ENCODE measurements around the gene PLA2G6.
"Not testable (repeated sequence)": the region's sequence is repeated elsewhere in the genome, so short reads cannot be mapped to it uniquely, and the experiment has no call there.

The PLA2G6 gene

DNA sequence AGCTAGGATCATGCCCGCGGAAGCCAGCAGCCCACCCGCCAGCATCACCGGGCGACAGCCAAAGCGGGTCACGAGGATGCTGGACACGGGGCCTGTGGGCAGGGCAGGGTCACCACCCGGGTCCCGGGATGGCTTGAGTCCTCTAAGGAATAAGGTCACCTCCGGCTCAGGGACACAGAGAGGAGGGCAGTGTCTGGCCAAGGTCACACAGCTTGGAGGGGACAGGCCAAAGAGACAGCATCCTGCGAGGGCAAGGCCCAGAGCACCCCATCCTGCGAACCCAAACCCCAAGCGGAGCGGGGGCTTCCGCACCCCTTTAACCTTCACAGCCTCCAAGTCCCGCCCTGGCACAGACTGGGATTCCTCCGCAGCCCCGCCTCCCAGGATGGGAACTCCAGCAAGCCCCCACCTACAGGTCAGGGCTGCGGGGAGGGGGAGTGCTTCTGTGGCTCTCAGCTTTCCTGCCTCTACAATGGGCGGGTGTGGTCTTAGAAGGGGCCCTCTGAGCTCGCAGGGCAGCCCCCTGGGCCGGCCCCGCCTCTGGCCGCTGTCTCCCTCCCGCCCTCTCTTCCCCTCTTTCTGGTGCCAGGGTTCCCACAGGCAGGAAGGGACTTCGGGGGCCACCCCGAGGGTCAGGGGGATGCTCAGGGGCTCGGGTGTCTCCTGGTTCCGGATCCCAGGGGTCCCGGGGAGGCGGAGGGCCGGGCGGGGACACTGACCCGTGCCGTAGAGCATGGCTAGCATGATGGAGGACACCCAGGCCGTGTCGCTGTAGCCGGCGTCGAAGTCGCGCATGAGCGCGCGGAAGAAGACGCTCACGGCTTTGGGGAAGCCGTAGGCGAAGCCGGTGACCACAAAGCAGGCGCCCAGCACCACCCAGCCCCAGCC is 99.4 kb downstream of the PLA2G6 start:
- no peak for DNase-seq

DNA sequence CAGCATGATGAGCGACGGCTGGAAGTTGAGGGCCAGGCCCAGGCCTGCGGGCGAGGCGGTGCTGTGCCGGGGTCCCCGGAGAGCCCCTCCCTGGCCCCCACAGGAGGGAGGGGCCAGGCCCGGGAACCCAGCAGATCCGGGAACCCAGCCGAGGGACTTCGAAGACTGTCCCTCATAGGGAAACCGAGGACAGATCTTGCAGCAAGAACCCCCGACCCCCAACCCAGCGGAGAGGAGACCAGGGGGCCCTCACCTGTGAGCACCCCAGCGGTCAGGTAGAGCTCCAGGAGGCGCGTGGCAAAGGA is 100.0 kb downstream of the PLA2G6 start:
- no peak for DNase-seq

DNA sequence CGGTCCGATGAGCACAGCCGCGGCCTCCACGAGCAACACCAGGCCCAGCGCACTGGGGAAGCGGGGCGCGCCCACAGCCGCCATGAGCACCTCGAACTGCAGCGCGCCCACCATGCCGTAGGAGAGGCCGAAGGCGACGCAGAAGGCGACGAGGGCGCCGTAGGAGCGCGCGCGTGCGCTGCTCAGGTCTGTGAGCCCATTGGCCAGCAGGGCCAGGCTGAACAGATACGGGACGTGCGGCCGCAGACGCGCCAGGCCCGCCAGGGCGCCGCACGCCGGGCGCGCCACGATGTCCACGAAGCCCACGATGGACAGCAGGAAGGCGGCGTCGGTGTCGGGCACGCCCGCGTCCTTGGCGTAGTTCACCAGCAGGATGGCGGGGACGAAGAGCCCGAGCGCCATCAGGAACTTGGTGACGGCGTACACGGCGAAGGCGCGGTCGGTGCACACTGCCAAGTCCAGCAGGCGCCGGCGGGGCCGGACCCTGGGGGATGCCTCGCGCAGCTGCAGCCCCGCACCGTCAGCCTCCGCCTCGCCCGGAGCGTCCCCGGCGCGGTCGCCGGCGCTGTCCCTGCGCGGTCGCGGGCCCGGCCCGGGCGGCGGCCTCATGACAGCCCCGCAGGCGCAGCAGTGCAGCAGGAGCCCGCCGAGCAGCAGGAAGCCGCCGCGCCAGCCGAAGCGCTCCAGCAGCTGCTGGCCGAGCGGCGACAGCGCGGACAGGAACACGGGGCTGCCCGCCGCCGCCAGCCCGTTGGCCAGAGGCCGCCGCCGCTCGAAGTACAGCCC is 100.6 kb downstream of the PLA2G6 start:
- no peak for DNase-seq

DNA sequence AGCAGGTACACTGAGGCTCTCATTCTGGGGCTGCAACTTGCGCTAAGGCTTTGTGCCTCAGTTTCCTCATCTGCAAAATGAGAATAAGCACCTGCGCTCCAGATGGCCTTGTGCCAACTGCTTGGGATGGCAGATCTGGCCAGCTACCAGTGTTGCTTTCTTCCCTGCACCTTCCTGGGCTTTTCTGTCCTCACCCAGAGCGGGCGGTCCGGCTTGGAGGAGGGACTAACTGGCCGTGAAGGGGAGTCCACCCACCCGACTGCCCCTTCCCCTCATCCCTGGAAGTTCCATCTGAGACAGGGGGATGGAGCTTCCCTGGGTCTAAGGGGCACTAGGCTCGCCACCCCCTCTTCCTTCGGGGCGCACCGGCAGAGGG is 101.2 kb downstream of the PLA2G6 start:
- no peak for DNase-seq

DNA sequence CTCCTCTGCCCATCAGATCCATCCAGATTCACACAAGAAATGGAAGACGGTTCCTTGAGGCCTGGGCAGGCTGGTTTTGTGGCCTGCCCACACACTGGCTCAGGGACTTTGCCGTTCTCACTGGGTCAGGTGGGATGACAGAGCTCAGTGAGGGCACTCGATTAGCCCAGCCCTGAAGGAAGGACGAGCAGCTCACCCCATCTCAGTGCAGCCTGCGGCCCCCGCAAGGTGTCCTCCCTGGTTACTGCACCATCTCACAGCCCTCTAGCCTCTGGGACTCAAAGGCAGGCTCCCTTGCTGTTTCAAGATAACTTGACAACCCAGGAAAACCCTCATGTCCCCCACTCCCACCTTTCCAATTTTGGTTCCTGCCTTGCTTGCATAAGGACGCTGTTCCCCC is 101.8 kb downstream of the PLA2G6 start:
- no peak for DNase-seq

DNA sequence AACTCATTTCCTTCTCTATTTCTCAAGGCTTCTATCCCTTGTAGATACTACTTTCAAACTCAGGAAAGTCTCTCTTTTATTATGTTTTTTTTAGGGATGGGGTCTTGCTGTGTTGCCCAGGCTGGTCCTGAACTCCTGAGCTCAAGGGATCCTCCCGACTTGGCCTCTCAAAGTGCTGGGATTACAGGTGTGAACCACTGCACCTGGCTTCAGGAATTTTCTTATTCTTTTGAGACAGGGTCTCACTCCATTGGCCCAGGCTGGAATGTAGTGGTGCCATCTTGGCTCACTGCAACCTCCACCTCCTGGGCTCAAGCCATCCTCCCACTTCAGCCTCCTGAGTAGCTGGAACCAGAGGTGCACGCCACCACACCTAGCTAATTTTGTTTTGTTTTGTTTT is 102.4 kb downstream of the PLA2G6 start:
- not testable (repeated sequence) for DNase-seq

DNA sequence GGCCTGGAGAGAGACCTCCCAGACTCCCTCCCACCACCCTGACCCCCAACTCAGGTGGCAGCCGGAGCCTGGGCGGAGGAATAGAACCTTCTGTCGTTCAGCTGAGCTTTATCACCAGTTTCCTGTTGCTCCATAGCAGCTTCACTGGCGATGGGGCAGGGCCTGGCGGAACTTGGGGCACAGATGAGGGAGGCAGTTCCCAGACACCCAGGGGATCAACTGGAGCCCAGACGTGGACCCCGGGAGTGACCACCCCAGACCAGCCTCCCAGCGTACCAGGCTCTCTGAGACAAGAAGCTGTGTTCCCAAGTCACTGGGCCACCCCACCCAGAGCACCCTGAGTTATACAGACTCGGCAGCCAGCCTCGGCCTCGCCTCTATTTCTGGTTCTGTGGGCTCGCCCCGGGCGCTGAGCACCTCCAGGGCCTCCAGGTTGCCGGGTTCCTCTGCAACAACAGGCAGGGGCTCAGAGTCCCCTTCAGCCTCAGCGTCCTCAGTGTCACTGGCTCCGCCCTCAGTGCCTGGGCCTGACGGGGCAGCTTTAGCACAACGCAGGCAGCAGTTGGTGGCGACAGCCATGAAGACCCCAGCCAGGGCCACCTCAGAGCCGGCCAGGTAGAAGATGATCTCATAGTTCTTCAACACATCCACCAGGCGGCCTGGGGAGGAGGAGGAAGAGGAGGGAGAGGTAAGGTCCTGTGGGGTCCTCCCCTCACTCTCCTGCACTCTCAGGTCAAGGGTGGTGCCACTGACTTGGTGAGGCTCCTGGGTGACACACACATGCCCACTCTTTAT is 103.4 kb downstream of the PLA2G6 start:
- no peak for DNase-seq

DNA sequence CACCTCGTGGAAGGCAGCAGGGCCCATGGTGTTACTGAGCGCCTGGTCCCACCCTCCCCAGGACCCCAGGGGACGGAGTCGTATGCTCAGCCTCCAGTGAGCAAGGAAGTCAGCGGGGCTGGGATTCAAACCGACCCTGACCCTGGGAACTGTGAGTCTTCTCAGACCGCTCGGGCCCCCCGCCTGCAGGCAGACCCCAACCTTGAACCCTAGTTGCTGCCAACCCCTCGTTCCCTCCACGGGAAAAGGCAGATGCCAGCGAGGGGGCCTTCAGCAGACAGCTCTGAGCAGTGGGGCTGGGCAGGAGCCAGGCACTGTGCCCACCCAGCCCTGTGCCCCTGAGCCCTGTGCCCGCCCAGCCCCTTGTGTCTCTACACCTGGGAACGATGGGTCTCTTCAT is 104.0 kb downstream of the PLA2G6 start:
- no peak for DNase-seq

DNA sequence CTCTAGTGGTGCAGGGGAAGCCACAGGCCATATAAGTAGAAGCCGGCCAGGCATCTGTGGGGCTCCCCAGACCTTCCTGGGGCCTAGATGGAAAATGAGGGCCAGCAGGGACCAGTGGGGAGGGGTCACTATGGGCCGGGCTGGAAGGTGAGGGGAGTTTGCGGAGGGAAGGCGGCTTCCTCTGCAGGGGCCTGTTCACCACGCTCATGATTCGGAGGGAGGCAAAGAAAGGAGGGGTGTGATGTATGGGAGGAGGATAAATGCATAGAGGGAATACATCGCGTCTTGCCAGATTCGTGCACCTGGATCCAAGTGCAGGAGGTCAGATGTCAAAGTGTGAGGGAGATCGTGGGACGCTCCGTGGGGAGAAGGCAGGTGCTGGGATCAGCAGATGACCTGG is 104.5 kb downstream of the PLA2G6 start:
- no peak for DNase-seq

DNA sequence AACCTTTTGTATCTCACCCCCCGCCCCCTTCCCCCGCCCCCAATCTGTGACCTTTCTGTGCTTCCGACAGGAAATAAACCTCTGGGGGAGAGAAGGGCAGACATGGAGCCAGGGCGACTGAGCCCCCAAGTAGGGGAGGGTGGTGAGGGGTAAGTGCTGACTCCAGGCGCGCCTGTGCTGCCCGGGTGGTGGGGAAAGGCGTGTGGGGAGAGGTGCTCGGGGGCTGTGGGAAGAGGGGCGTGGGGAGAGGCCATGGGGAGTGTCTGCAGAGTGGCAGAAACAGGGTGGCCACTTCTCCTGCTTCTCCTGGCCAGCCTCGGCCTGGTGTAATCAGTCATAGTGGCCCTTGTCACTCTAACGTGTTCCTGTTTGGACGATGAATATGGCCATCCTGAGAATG is 105.7 kb downstream of the PLA2G6 start:
- no peak for DNase-seq

DNA sequence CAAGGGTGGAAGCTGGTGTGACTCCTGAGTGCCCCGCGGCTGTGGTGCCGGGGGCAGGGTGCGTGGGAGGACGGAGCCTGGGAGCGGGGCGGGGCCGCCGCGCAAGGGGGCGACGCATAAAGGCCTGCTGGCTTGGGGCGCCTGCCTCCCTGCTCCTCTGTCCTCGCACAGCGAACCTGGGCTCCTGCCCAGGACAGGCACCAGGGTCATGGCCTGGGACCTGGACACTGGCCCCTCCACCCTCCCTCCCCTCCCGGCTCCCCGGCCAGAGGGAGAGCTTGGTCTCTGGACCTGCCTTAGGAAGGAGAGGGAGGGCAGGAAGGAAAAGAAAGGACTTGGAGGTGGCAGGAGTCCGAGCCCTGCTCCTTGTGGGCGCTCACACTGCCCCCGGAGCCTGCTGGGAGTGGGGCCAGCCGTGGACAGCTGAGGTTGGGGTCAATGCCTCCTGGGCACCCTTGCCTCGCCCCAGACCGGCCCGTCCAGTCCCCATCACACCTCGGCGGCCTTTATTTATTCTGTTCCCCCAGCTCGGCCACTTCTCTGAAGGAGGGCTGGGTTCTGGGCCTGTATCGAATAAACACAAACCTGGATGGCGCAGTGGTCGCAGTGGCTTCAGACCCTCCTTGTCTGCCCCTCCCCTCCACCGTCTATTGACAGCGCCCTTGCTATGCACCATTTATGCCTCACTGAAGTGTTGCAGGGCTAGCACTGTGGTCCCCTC is 106.4 kb downstream of the PLA2G6 start:
- no peak for DNase-seq

DNA sequence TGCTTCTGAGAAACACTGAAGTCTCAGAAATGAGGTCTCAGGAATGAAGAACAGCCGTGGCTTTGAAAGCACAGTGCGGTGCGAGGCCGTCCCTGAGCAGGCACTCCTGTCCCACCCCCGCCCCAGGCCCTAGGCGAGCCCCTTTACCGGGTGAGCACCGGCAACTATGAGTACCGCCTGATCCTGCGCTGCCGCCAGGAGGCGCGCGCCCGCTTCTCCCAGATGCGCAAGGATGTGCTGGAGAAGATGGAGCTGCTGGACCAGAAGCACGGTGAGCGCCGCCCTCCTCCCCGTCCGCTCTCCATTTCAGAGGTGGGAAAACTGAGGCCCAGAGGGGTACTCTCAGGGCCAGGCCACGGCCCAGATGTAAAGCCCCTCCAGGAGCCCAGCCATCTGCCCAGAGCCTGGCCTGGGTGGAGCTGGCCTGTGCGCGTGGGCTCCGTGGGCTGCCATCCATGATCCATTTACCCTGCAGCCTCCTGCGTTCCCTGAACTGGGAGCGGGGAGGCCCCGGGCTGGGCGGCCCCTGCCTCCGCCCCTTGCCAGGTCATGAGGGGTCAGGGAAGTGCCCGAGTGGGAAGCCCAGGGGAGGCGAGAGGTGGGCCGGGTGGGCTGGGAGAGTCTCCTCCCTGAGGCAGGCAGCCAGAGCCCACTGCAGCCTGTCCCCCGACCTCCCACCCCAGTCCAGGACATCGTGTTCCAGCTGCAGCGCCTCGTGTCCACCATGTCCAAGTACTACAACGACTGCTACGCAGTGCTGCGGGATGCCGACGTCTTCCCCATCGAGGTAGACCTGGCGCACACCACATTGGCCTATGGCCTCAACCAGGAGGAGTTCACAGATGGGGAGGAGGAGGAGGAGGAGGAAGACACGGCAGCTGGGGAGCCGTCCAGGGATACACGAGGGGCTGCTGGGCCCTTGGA is 107.2 kb downstream of the PLA2G6 start:
- no peak for DNase-seq

DNA sequence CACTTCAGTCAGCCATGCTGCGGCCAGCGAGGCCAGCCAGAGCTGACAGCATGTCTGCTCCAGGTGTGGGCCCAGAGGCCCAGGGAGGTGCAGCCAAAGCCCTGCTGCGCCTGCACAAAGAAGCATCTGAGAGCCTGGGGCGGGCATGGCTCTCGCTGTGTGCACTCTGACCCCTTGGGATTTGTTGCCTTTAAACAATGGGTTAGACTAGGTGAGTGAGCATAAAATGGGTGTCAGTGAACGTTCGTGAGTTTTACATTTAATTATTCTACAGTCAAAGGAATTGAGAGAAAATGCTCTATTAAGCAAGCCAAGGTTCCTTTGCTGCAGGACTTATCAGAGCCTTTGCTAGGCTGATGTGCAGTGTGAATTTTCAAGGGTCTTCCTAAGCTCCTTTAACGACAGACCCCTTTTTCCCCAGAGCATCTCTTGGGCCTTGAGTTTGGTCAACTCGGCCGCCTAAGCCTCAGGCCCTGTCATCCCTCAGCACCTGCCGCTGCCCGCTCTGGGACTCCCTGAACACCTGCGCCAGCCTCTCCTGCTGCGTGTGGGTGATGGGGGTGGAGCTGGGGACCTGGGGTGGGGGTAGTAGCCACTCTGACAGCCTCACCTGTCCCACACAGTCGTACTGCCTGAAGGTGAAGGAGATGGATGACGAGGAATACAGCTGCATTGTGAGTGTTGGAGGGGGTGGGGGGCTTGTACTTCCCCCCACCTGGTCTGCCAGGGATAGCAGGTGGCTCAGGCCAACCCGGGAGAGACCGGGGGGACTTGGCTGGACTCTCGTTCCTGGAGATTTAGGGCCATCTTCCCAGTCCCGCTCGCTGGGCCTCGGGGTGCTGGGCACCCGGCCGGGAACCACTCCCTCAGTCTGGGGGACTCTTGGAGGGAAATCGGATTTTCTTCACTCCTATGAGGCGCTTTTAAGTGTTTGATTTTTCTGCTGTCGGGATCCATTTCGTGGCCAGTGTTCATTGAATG is 108.2 kb downstream of the PLA2G6 start:
- DNase-seq: no peak

DNA sequence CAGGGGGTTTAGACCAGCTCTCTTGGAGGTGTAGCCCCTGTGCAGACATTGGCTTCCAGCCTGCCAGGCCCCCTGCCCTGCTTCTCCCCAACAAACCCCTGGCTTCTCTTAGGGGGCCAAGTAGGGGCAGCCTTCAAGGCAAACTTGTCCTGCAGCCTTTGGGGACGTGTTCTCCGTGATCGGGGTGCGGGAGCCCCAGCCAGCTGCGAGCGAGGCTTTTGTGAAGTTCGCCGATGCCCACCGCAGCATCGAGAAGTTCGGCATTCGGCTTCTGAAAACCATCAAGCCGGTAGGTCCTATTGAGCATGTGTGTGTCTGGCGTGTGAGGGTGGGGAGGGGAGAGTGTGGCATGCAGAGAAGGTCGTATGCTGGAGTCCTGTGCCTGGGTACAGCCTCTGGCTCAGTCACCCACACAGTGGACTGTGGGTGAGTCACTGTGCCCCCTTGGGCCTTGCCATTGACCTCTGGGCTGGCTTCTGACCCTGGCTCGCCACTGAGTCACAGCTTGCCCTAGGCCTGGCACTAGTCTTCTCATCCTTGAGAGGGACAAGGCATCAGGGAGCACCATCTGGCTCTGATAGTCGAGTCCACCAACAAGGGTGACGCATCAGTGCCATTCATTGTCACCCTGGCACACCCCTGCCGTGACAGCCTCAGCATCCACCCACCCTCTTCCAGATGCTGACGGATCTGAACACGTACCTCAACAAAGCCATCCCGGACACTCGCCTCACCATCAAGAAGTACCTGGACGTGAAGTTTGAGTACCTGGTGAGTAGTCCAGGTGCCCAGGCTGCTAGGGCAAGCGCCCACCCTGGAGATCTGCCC is 109.1 kb downstream of the PLA2G6 start:
- DNase-seq: no peak

DNA sequence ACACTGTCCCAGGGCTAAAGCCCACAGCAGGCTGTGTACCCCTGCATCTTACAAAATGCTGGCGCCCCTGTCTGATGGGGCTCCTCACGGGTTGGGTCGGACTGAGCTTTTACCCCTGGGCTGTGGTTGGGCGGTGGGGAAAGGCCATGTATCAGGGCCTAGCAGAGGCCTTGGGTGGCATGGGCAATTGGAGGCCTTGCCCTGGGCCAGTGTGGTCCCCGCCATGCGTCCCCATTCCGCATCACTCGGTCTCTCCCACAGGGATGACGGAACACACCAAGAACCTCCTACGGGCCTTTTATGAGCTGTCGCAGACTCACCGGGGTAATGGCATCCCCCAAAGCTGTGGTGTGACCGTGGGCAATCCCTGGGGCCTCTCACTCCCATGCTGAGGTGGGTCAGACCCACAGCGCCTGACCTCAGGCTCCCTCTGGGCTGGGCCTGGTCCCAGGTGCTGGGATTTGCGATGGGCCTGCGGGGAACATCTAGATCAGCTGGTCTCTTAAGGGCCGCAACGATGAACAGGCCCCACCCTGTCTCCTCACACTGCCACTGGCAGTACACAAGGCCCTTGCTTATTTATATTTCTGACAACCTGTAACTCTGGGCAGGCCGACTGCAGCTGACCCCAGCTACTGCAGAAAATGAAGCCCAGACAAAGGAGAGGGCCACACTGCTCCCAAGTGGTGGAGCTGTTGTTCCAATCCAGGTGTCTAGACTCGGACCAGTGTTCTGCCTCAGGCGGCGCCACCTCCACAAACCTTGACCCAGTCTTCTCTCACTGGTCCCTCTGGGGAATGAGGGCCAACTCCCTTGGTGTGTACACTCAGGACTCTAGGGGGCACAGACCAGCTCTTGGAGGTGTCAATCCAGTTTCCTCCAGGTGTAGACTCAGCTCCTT is 110.0 kb downstream of the PLA2G6 start:
- DNase-seq: no peak

DNA sequence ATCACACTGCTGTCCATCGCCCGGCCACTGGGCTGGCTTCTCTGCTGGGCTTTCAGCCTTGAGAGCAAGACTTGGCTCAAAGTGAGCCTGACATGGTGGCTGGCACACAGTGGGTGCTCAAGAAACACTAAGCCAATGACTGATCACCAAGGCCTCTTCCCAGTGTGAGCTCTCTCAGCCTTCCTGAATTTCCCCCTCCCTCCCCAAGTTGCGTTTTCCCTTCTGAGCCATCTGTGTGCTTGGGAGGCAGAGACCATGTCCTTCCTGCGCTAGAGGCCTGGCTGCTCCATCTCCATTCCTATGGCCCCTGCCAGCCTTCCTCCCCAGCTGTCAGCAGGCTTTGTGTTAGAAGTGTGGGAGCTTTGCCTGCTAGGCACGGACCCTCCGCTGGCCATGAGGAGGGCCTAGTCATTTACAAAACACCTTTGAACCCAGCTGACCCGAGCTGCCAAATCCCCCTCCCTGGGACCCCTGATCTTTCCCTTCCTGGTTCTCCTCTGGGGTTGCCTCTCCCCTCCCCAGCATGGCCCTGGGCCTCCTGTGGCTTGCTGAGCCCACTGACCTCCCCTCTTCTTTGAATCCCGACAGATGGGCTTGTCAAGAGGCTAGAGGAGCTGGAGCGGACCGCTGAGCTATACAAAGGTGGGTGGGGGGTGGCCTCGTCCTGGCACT is 111.2 kb downstream of the PLA2G6 start:
- DNase-seq: no peak

DNA sequence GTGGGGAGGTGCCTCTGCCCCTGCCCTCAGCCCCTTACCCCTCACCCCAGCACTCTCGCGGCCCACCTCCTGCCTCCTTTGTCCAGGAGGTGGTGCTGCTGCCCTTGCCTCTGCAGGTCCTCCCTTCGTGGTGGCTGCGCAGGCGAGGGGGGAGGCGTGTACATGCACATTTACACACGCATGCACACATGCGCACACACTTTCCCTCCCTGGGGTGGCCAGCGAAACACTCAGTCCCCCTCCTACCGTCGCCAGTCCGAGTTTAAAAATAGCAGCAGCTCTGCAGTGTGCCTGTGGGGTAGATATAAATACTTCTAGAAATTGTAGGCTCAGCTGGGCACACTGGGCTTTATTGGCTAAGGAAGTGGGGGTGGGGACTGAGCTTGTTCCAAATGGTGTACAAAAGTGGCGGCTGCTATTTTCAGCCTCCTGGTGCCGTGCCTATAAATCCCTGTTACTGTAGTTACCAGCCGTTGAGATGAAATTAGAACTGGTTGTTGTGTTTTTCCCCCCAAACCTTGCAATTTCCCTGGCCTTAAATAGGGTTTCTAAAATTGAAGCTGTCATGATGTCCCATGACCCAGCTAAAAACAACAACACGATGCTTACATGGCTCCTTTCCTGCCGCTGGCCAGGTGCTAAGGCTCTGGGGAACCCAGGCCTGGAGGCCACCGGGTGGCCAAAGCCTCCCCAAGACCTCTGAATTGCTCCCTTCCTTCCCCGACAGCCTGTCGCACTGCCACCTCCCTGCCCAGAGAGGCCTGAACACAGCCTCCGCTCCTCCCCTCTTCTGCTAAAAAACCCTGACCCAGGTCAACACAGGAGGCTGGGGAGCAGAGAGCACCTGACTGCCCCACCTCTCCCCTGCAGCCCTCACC is 112.0 kb downstream of the PLA2G6 start:
- DNase-seq: no peak
